OCI-LY1 (cell line): Measurements from ENCODE around the gene MAGI2.

Experiments
- H2AFZ ChIP-seq: fragments of 200-600 bp; sonication (generic), shearing (Covaris generic); 2 replicates; pipeline ENCODE4 v1.6.0; 2014; ENCODE audit warnings: antibody characterized with exemption, mild to moderate bottlenecking, low read length
- H3F3A ChIP-seq: fragments of 200-600 bp; sonication (generic), shearing (Covaris generic); 2 replicates; pipeline ENCODE4 v1.6.0; 2014; ENCODE audit warnings: mild to moderate bottlenecking, antibody characterized with exemption, low read length, moderate library complexity; ENCODE audit not compliant: insufficient read depth
- H3K27ac ChIP-seq: fragments of 200-600 bp; sonication (generic); 2 replicates; pipeline ENCODE4 v1.5.1; 2014; ENCODE audit warnings: low read length, mixed run types, mild to moderate bottlenecking, low read depth; ENCODE audit not compliant: poor library complexity, severe bottlenecking
- H3K27me3 ChIP-seq: fragments of 200-600 bp; sonication (generic); 2 replicates; pipeline ENCODE4 v1.6.0; 2014; ENCODE audit warnings: antibody characterized with exemption, mild to moderate bottlenecking, low read length, moderate library complexity; ENCODE audit not compliant: insufficient read depth
- H3K36me3 ChIP-seq: fragments of 200-600 bp; sonication (generic); 2 replicates; pipeline ENCODE4 v1.6.1; 2014; ENCODE audit warnings: mild to moderate bottlenecking, antibody characterized with exemption, low read length, moderate library complexity, mixed read lengths; ENCODE audit not compliant: insufficient read depth
- H3K4me1 ChIP-seq: fragments of 200-600 bp; sonication (generic); 2 replicates; pipeline ENCODE4 v1.5.1; 2014; ENCODE audit warnings: mild to moderate bottlenecking, low read length, moderate library complexity; ENCODE audit not compliant: insufficient read depth, severe bottlenecking
- H3K4me2 ChIP-seq: fragments of 200-600 bp; sonication (generic), shearing (Covaris generic); 2 replicates; pipeline ENCODE4 v1.6.1; 2014; ENCODE audit warnings: low read length
- H3K4me3 ChIP-seq: fragments of 200-600 bp; sonication (generic); 2 replicates; pipeline ENCODE4 v1.5.1; 2014; ENCODE audit warnings: low read length, low read depth, mild to moderate bottlenecking, mixed read lengths; ENCODE audit not compliant: poor library complexity, severe bottlenecking
- H3K79me2 ChIP-seq: fragments of 200-600 bp; shearing (Covaris generic); 2 replicates; pipeline ENCODE4 v1.6.1; 2016; ENCODE audit warnings: mixed run types, low read length, mixed read lengths; ENCODE audit not compliant: insufficient read depth
- H3K9ac ChIP-seq: fragments of 200-600 bp; sonication (generic), shearing (Covaris generic); 2 replicates; pipeline ENCODE4 v1.6.1; 2014; ENCODE audit warnings: mild to moderate bottlenecking, low read length, mixed read lengths
- H3K9me2 ChIP-seq: fragments of 200-600 bp; sonication (generic), shearing (Covaris generic); 2 replicates; pipeline ENCODE4 v1.6.1; 2014; ENCODE audit warnings: low read depth, mild to moderate bottlenecking, low read length, mixed read lengths
- H3K9me3 ChIP-seq: fragments of 200-600 bp; shearing (Covaris generic); 2 replicates; pipeline ENCODE4 v1.6.1; 2014; ENCODE audit warnings: low read length, mixed read lengths
- H4K20me1 ChIP-seq: fragments of 200-600 bp; sonication (generic), shearing (Covaris generic); 2 replicates; pipeline ENCODE4 v1.6.0; 2016; ENCODE audit warnings: mild to moderate bottlenecking, low read length; ENCODE audit not compliant: insufficient read depth
- EZH2 ChIP-seq: fragments of 200-600 bp; sonication (generic), shearing (Covaris generic); IDR thresholded peaks from 2 replicates; pipeline ENCODE4 v1.8.0; 2017; ENCODE audit warnings: borderline replicate concordance, mixed run types, mild to moderate bottlenecking, antibody characterized with exemption, low read length, moderate library complexity, mixed read lengths
- TF ChIP-seq, protein P1 (sequence below): fragments of 200-600 bp; sonication (generic), shearing (Covaris generic); IDR thresholded peaks from 2 replicates; pipeline ENCODE4 v1.5.1; 2017; ENCODE audit warnings: mild to moderate bottlenecking, antibody characterized with exemption, low read length, moderate library complexity, mixed read lengths

Gene MAGI2

GRCh38 chr7:78315119-78315518 lies 1138.3 kb downstream of the MAGI2 start:
- Histone ChIP-seq H3K4me3 (no peak overlapping the region), H3K27me3 (no peaks in the 10 kb centered on the region), H3F3A (no peaks in the 10 kb centered on the region), H3K4me2 (no peak overlapping the region), H3K9ac (no peak overlapping the region), H3K27ac (no peak overlapping the region), H4K20me1 (no peaks in the 10 kb centered on the region; the same call in 1 of the 2 replicates), H3K9me2 (no peaks in the 10 kb centered on the region), H3K9me3 (no peaks in the 10 kb centered on the region), H3K36me3 (no peaks in the 10 kb centered on the region), H3K79me2 (no peaks in the 10 kb centered on the region), H2AFZ (no peak overlapping the region), H3K4me1 (no peaks in the 10 kb centered on the region)
- TF ChIP-seq, protein P1, sequence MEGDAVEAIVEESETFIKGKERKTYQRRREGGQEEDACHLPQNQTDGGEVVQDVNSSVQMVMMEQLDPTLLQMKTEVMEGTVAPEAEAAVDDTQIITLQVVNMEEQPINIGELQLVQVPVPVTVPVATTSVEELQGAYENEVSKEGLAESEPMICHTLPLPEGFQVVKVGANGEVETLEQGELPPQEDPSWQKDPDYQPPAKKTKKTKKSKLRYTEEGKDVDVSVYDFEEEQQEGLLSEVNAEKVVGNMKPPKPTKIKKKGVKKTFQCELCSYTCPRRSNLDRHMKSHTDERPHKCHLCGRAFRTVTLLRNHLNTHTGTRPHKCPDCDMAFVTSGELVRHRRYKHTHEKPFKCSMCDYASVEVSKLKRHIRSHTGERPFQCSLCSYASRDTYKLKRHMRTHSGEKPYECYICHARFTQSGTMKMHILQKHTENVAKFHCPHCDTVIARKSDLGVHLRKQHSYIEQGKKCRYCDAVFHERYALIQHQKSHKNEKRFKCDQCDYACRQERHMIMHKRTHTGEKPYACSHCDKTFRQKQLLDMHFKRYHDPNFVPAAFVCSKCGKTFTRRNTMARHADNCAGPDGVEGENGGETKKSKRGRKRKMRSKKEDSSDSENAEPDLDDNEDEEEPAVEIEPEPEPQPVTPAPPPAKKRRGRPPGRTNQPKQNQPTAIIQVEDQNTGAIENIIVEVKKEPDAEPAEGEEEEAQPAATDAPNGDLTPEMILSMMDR = no peak

DNA sequence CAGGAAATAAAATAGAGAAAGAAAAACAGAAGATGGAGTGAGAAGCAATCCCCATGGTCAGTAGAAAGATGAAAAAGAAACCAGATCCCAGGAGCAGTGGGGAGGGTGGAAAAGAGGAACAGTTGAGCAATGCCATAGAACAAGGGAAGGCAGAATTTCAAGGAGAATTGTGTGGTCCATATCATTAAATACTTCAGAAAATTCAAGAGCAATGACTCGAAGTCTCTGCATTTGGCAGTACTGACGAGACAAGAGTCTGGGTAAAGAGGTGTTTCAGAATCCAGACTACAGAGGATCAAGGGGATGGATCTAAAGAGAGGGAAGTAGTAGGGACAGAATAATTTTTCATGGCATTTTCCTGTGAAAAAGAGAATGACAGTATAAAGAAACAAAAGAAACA lies 1142.3 kb downstream of the MAGI2 start:
- H3K4me2 ChIP-seq = no peak overlapping the region
- H3K4me1 ChIP-seq = no peaks in the 10 kb centered on the region
- no peaks in the 10 kb centered on the region for H3K9me3 ChIP-seq
- H3K36me3 ChIP-seq = no peaks in the 10 kb centered on the region
- H3K9ac ChIP-seq = no peak overlapping the region
- no peak for TF ChIP-seq EZH2
- TF ChIP-seq, protein P1 = no peak
- H4K20me1 ChIP-seq = no peaks in the 10 kb centered on the region; the same call in 1 of the 2 replicates
- no peaks in the 10 kb centered on the region for H3K27me3 ChIP-seq
- no peak overlapping the region for H3K27ac ChIP-seq
- H3F3A ChIP-seq = no peaks in the 10 kb centered on the region
- no peaks in the 10 kb centered on the region for H3K9me2 ChIP-seq
- H3K4me3 ChIP-seq = no peak overlapping the region
- H3K79me2 ChIP-seq = no peaks in the 10 kb centered on the region
- no peak overlapping the region for H2AFZ ChIP-seq

DNA sequence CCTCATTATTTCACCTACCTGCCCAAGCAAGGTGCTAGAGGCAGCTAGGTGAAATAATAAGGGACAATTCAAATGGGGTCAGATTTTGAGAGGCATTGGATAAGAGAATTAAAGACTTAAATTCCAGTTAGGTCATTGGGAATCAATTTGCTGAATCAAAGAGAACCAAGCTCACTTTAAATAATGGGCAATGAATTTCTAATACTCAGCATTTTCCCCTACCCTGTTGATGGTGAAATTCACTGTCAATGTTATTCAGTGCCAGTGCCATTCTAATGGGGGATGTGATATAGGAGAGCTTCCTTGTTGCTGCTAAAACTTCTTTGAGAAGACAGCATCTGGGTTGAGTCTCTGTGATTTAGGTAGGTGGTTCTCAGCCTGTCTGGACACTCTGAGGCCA lies 1145.6 kb downstream of the MAGI2 start:
- H3K4me3 ChIP-seq = no peak overlapping the region
- no peaks in the 10 kb centered on the region for H4K20me1 ChIP-seq
- H3K9me2 ChIP-seq = no peaks in the 10 kb centered on the region
- no peak overlapping the region for H3K27ac ChIP-seq
- H3K4me2 ChIP-seq = no peak overlapping the region
- H3K9ac ChIP-seq = no peak overlapping the region
- H3K4me1 ChIP-seq = no peaks in the 10 kb centered on the region
- H3K79me2 ChIP-seq = no peaks in the 10 kb centered on the region
- no peaks in the 10 kb centered on the region for H3K9me3 ChIP-seq
- H3K36me3 ChIP-seq = no peaks in the 10 kb centered on the region
- no peak overlapping the region for H2AFZ ChIP-seq
- TF ChIP-seq, protein P1 = no peak
- TF ChIP-seq EZH2 = no peak
- H3K27me3 ChIP-seq = no peaks in the 10 kb centered on the region
- H3F3A ChIP-seq = no peaks in the 10 kb centered on the region
